Fibroblast of the aortic adventitia (primary cell): ENCODE results near the gene POLR2C. TPM values are rescaled to one million over a fixed set of nuclear protein-coding genes. Genes with fewer than 3 reads are reported as not detected.
A peak's percentile ranks its signal among the peaks of the same experiment; 100 is the strongest.

Experiments used
- DNase-seq: peaks from one replicate; pipeline ENCODE4 v3.0.0-alpha.2; 2010; ENCODE audit warnings: low read depth
- H3K4me3 ChIP-seq: 2 replicates; pipeline ENCODE4 v1.5.1; 2011; ENCODE audit warnings: low read depth, mild to moderate bottlenecking, control low read depth, low read length, moderate library complexity
- CTCF ChIP-seq: IDR thresholded peaks from 2 replicates; pipeline ENCODE4 v1.5.1; 2011; ENCODE audit warnings: mild to moderate bottlenecking, low read length, control low read depth, inconsistent platforms; ENCODE audit not compliant: insufficient read depth
- total RNA-seq: library from RNA; depleted of rRNA; stranded (reverse); fragments of >200 nt; gene quantifications from 2 replicates; pipeline ENCODE4 v1.2.3, GENCODE V29; 2012; ENCODE audit warnings: low replicate concordance

Gene POLR2C
- total RNA-seq, 1 donor: 76.6 TPM

- DNase-seq: no peak
- no peak overlapping the region for H3K4me3 ChIP-seq
- TF ChIP-seq CTCF: no peak
These were observed 39.3 kb upstream of the POLR2C start for GRCh38 chr16:57423152-57423551.

GRCh38 chr16:57424583-57424982 lies 37.9 kb upstream of the POLR2C start:
- DNase-seq: peak; percentile 29
- no peak overlapping the region for H3K4me3 ChIP-seq
- TF ChIP-seq CTCF: no peak

- H3K4me3 ChIP-seq: no peak overlapping the region
- no peak for TF ChIP-seq CTCF
- DNase-seq: no peak
These were observed 36.1 kb upstream of the POLR2C start for GRCh38 chr16:57426356-57426755.

- H3K4me3 ChIP-seq: no peak overlapping the region
- no peak for DNase-seq
- TF ChIP-seq CTCF: no peak
These were observed 35.2 kb upstream of the POLR2C start for GRCh38 chr16:57427307-57427706.

GRCh38 chr16:57427824-57428223 lies 34.7 kb upstream of the POLR2C start:
- H3K4me3 ChIP-seq: no peak overlapping the region
- DNase-seq: no peak
- TF ChIP-seq CTCF: no peak

GRCh38 chr16:57430955-57431354 lies 31.5 kb upstream of the POLR2C start:
- TF ChIP-seq CTCF: no peak
- DNase-seq: no peak
- no peak overlapping the region for H3K4me3 ChIP-seq

GRCh38 chr16:57432505-57432904 lies 30.0 kb upstream of the POLR2C start:
- no peak for TF ChIP-seq CTCF
- H3K4me3 ChIP-seq: no peak overlapping the region
- no peak for DNase-seq
